KOPT-K1 (cell line): ENCODE measurements around the gene KMT2C.
"Not testable (repeated sequence)": the region's sequence is repeated elsewhere in the genome, so short reads cannot be mapped to it uniquely, and the experiment has no call there.

Source experiments
- H3K27ac ChIP-seq: fragments of 200-600 bp; sonication (generic); 2 replicates; pipeline ENCODE4 v1.5.1; 2016; ENCODE audit warnings: antibody characterized with exemption, mild to moderate bottlenecking, low read depth, low read length; ENCODE audit not compliant: poor library complexity, severe bottlenecking
- H3K36me3 ChIP-seq: fragments of 200-600 bp; sonication (generic); 2 replicates; pipeline ENCODE4 v1.5.1; 2017; ENCODE audit warnings: antibody characterized with exemption, mild to moderate bottlenecking, low read length, moderate library complexity; ENCODE audit not compliant: insufficient read depth
- H3K9me3 ChIP-seq: fragments of 200-600 bp; sonication (generic); 2 replicates; pipeline ENCODE4 v1.5.1; 2017; ENCODE audit warnings: antibody characterized with exemption, low read length, mild to moderate bottlenecking; ENCODE audit not compliant: insufficient read depth, poor library complexity, severe bottlenecking

The KMT2C gene

DNA sequence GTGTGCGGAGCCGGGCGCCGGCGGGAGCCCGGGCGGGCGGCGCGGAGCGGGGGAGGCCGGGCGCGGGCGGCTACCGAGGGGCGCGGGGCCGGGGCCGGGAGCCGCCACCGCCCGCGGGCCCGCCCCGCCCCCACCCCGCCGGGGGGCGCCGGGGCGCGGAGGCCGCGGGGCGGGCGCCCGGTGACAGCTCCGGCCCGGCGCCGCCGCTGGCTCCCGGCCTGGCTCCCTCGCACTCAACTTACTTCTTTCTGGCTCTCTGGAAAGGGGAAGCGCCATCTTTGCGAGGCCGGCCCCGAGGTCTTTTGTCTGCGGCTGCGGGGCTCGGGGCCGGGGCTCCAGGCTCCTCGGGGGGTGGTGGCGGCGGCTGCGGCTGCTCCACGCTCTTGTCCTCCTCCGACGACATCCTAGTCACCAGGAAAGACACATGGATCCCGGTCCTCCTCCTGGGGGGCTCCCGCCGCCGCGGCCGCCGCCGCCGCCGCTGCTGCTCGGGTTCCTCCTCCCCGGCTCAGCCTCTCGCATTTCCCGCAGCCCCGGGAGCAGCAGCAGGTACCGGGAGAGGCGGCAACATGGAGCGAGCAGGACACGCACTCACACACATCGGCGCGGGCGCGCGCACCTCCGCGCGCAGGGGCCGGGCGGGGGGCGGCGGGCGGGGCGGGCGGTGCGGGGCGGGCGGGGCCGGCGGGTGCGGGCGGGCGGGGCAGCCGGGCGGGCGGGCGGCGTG is at the start of gene KMT2C:
TSS of gene KMT2C (minus strand) at position 620 of the 727 bp plus-strand sequence. CDS start at position 403, 217 bp downstream.
- Histone ChIP-seq H3K36me3 (no peaks in the 10 kb centered on the region), H3K27ac (peak within 1 kb of the TSS; percentile 85), H3K9me3 (no peaks in the 10 kb centered on the region)

DNA sequence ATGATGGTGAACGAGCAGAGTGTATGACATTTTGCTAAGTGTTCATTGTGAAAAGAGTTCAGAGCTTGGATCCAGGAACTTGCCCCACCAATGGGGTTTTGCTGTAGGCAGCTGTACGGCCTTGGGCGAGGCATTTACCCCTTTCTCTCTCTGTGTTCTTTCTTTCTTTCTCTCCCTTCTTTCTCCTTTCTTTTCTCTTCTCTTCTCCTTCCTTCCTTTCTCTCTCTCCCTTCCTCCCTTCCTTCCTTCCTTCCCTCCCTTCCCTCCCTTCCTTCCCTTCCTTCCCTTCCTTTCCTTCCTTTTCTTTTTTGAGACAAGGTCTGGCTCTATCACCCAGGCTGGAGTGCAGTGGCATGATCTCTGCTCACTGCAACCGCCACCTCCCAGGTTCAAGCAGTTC is 45.3 kb upstream of the KMT2C start:
- Histone ChIP-seq H3K9me3 (no peaks in the 10 kb centered on the region), H3K36me3 (no peaks in the 10 kb centered on the region), H3K27ac (no peak overlapping the region)

DNA sequence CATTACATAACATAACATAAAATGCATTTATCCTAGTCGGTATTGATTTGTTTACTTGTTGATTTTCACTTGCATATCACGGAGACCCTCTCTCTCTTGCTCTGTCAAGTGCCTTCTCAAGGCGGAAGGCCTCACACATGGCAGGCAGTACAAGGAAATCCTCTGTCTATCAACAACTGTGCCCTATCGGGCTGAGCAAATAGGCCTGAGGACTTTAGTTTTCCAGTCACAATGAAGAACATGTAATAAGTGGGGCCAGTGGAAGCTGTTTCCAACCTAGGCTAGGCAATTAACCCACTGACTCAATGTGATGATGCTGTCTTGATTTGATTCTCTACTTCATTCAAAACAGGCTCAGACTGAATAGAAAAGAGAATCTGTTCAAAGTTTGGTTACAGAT is 44.9 kb upstream of the KMT2C start:
- no peaks in the 10 kb centered on the region for H3K36me3 ChIP-seq
- no peak overlapping the region for H3K27ac ChIP-seq
- H3K9me3 ChIP-seq, result no peaks in the 10 kb centered on the region

DNA sequence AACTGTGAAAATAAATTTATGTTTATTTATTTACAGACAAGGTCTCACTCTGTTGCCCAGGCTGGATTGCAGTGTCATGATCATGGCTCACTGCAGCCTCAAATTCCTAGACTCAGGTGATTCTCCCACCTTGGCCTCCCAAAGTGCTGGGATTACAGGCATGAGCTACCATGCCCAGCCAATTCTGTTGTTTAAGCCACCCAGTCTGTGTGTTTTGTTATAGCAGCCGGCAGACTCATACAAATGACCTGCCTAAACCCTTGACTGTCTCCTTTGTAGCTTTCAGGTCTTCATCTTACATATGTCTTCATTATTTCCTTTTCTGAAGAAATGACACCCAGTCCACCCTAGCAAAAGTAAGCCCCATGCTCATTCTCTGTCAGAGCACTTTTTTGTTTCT is 43.8 kb upstream of the KMT2C start:
- no peak overlapping the region for H3K27ac ChIP-seq
- no peaks in the 10 kb centered on the region for H3K9me3 ChIP-seq

DNA sequence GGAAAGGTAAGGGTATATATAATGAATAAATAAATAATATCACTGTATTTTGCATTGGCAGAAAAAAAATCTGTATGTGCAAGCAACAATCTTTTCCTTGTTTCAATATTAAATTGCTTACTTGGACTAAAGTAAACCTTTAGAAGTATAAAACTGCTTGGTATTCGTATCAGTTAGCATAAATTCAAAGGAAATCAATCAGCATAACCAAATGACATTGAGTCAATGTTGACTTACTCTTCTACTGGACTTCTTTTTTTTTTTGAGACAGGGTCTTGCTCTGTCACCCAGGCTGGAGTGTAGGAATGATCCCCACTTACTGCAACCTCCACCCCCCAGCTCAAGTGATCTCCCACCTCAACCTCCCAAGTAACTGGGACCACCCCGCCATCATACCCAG is 42.3 kb upstream of the KMT2C start:
- no peaks in the 10 kb centered on the region for H3K9me3 ChIP-seq
- H3K36me3 ChIP-seq, result no peaks in the 10 kb centered on the region
- H3K27ac ChIP-seq, result no peak overlapping the region

More for the DNA sequence above, 43.8 kb upstream of the KMT2C start:
- H3K36me3 ChIP-seq, result no peaks in the 10 kb centered on the region

DNA sequence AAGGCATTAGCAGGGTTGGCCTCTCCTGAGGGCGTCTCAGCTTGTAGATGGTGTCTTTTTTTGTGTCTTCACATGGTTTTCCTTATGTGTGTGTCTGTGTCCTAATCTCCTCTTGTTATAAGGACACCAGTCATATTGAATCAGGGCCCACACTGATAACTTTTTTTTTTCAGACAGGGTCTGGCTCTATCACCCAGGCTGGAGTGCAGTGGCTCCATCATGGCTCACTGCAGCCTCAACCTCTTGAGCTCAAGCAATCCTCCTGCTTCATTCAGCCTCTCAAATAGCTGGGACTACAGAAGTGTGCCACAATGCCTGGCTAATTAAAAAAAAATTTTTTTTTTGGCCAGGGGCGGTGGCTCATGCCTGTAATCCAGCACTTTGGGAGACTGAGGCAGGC is 41.3 kb upstream of the KMT2C start:
- Histone ChIP-seq H3K27ac (no peak overlapping the region), H3K9me3 (peaks cover 7% of the 10 kb centered on the region), H3K36me3 (no peaks in the 10 kb centered on the region)

DNA sequence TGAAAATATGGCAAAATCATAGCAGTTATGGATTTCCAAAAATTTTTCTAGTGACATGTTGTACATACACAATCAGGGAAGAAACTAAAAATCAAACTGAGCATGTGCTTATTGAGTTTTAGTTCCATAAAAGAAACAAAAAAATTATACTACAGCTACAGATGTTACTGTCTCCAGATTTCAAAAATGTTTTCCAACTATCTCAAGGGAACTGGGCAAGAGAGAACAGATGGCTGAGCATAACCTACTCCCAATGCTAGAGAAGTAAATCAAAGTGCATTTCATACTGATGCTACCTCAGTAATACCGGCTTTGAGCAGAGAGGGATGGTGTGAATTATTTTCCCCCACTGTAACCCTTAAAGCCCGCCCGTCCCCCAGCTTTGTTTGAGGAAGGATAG is 40.7 kb upstream of the KMT2C start:
- H3K27ac ChIP-seq, result no peak overlapping the region
- H3K9me3 ChIP-seq, result peaks cover 11% of the 10 kb centered on the region
- no peaks in the 10 kb centered on the region for H3K36me3 ChIP-seq

DNA sequence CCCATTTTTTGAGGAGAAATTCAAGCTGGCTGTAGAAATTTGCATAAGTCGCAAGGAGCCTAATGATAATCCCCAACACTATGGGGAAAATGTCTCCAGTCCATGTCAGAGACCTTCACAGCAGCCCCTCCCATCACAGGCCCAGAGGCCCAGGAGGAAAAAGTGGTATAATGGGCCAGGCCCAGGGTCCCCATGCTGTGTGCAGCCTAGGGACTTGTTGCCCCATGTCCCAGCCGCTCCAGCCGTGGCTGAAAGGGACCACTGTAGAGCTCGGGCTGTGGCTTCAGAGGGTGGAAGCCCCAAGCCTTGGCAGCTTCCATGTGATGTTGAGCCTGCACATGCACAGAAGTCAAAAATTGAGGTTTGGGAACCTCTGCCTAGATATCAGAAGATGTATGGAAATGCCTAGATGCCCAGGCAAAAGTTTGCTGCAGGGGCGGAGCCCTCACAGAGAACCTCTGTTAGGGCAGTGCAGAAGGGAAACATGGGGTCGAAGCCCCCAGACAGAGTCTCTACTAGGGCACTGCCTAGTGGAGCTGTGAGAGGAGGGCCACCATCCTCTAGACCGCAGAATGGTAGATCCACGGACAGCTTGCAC is 35.3 kb upstream of the KMT2C start:
- not testable (repeated sequence) for H3K36me3 ChIP-seq, H3K27ac ChIP-seq
- peaks cover 32% of the 10 kb centered on the region for H3K9me3 ChIP-seq

DNA sequence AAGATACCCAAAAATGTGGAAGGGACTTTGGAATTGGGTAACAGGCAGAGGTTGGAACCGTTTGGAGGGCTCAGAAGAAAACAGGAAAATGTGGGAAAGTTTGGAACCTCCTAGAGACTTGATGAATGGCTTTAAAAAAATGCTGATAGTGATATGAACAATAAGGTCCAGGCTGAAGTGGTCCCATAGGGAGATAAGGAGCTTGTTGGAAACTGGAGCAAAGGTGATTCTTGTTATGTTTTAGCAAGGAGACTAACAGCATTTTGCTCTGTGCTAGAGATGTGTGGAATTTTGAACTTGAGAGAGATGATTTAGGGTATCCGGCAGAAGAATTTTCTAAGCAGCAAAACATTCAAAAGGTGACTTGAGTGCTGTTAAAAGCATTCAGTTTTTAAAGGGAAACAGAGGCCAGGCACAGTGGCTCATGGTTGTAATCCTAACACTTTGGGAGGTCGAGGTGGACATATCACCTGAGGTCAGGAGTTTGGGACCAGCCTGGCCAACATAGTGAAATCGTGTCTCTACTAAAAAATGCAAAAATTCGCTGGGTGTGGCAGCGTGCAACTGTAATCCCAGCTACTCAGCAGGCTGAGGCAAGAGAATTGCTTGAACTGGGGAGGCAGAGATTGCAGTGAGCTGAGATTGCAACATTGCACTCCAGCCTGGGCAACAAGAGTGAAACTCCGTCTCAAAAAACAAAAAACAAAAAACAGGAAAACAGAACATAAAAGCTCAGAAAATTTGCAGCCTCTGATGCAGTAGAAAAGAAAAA is 34.6 kb upstream of the KMT2C start:
- not testable (repeated sequence) for H3K36me3 ChIP-seq, H3K27ac ChIP-seq
- H3K9me3 ChIP-seq, result peaks cover 32% of the 10 kb centered on the region

DNA sequence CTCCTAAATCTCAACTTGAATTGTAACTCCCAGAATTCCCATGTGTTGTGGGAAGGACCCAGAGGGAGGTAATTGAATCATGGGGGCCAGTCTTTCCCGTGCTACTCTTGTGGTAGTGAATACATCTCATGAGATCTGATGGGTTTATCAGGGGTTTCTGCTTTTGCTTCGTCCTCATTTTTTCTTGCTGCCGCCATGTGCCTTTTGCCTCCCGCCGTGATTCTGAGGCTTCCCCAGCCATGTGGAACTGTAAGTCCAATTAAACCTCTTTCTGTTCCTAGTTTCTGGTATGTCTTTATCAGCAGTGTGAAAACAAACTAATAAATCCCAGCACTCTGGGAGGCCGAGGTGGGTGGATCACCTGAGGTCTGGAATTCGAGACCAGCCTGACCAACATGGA is 33.8 kb upstream of the KMT2C start:
- not testable (repeated sequence) for H3K27ac ChIP-seq, H3K36me3 ChIP-seq
- peaks cover 32% of the 10 kb centered on the region for H3K9me3 ChIP-seq

DNA sequence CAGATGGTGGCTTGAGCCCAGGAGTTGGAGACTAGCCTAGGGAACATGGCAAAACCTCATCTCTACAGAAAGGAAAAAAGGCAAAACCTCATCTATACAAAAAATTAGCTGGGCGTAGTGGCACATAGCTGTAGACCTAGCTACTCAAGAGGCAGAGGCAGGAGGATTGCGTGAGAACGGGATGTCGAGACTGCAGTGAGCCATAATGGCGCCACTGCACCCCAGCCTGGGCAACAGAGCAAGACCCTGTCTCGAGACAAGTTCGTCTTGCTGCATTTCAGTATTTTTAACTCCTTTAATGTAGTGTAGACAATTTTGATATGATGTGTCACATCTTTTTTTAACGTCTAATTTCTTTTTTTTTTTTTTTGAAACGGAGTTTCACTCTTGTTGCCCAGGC is 31.4 kb upstream of the KMT2C start:
- peaks cover 27% of the 10 kb centered on the region for H3K9me3 ChIP-seq
- H3K36me3 ChIP-seq, result no peaks in the 10 kb centered on the region
- H3K27ac ChIP-seq, result no peak overlapping the region

DNA sequence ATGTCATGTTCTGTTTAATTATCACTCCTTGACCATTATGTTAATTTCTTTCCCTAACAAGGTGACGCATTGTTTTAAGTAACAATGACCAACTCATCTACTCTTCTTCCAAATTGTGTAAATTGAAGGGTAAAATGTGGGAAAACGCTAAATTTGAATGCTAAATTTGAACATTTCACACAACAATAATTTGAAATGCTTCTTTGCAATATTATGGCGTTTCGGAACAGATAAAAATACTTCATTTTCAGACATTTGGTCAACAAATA is 29.2 kb upstream of the KMT2C start:
- Histone ChIP-seq H3K27ac (peak overlapping the region; percentile 100), H3K36me3 (no peaks in the 10 kb centered on the region), H3K9me3 (peaks cover 7% of the 10 kb centered on the region)

DNA sequence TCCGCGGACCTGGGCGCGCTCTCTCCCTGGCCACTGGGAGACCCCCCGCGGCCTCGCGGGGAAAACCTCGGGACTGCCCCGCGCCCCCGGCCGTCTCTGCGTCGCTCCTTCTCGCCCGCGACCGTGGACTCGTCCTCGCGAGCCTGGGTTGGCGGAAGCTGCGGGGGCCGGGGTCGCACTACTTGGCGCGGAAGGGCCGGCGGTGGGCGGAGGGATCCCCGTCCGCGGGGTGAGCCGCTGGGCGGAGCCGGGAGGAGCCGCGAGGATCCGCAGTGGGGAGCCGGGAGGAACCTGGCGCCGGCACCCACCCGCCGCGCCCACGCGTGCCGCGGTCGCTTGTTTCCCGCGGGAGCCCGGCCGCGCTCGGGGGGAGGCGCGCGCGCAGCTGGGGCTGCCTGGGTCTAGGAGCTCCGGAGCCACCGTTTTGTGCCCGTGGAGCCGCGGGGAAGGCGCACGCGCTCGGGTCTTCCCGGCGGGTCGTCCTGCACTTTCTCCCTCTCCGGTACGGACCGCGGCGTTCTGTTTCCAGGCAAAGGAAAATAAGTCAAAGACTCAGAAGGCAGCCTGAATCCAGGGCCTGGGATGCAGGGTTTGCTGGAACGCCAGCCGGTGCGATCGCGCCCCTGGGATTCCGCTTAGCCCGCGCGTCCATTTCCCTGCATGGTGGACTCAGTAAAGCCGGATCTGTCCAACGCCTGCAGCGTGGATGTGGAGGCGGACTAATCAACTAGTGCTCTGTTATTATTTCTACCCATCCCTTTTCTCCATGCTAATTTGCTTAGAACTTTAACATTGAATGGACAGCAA is 28.7 kb upstream of the KMT2C start:
- no peaks in the 10 kb centered on the region for H3K36me3 ChIP-seq
- H3K9me3 ChIP-seq, result peaks cover 2% of the 10 kb centered on the region
- peak overlapping the region; percentile 100 for H3K27ac ChIP-seq

DNA sequence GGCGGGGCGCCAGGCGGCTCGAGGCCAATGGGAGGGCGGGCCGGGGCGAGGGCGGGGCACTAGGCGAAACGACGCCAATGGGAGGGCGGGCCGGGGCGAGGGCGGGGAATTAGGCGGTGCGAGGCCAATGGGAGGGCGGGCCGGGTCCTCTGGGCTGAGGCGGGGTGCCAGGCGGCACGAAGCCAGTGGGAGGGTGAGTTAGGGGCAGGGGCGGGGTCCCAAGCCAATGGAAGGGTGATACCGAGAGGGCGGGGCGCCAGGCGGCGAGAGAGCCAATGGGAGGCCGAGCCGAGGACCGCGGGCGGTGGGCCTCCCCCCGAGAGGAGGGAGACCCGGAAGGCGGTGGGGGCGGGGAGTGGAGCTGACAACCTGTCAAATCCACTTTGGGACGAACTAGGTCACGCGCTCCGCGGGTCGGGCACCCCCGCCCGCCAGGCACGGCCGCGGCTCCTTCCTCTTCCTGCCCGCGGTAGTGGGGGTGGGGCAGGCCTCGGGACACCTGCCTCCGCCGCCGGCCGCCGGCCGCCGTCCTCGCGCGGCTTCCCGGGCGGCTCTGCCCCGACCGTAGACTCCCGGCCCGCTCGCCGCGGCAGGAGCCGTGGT is 28.0 kb upstream of the KMT2C start:
- Histone ChIP-seq H3K36me3 (no peaks in the 10 kb centered on the region), H3K9me3 (no peaks in the 10 kb centered on the region), H3K27ac (peak overlapping the region; percentile 100)
